Kidney epithelial cell (primary cell): ENCODE measurements around the gene PIGR. TPM values are rescaled to one million over a fixed set of nuclear protein-coding genes. Genes with fewer than 3 reads are reported as not detected.

Experiments
- DNase-seq: peaks from one replicate; pipeline ENCODE4 v3.0.0-alpha.2; 2010; ENCODE audit warnings: low read depth
- H3K27me3 ChIP-seq: 2 replicates; pipeline ENCODE4 v1.6.0; 2011; ENCODE audit warnings: low read length; ENCODE audit not compliant: control insufficient read depth, insufficient read depth
- H3K36me3 ChIP-seq: 2 replicates; pipeline ENCODE4 v1.5.1; 2011; ENCODE audit warnings: low read length; ENCODE audit not compliant: control insufficient read depth, insufficient read depth
- H3K4me3 ChIP-seq: 2 replicates; pipeline ENCODE4 v1.5.1; 2011; ENCODE audit warnings: low read depth, mild to moderate bottlenecking, control low read depth, low read length
- total RNA-seq: library from RNA; depleted of rRNA; stranded (reverse); fragments of >200 nt; gene quantifications from 2 replicates; pipeline ENCODE4 v1.2.3, GENCODE V29; 2015
- TF ChIP-seq, protein P1 (sequence below): IDR thresholded peaks from 2 replicates; pipeline ENCODE4 v1.5.1; 2011; ENCODE audit warnings: mild to moderate bottlenecking, moderate library complexity, low read length, control low read depth, inconsistent platforms; ENCODE audit not compliant: insufficient read depth, poor library complexity, severe bottlenecking

PIGR gene
- total RNA-seq, 1 donor from 2014 or later: not detected

- DNase-seq: no peak
These were observed 38.2 kb downstream of the PIGR start for GRCh38 chr1:206908038-206908437.

GRCh38 chr1:206907304-206907991 lies 38.8 kb downstream of the PIGR start:
- TF ChIP-seq, protein P1, sequence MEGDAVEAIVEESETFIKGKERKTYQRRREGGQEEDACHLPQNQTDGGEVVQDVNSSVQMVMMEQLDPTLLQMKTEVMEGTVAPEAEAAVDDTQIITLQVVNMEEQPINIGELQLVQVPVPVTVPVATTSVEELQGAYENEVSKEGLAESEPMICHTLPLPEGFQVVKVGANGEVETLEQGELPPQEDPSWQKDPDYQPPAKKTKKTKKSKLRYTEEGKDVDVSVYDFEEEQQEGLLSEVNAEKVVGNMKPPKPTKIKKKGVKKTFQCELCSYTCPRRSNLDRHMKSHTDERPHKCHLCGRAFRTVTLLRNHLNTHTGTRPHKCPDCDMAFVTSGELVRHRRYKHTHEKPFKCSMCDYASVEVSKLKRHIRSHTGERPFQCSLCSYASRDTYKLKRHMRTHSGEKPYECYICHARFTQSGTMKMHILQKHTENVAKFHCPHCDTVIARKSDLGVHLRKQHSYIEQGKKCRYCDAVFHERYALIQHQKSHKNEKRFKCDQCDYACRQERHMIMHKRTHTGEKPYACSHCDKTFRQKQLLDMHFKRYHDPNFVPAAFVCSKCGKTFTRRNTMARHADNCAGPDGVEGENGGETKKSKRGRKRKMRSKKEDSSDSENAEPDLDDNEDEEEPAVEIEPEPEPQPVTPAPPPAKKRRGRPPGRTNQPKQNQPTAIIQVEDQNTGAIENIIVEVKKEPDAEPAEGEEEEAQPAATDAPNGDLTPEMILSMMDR: peak; percentile 25
- Histone ChIP-seq H3K4me3 (no peak overlapping the region), H3K27me3 (peaks cover 2% of the 10 kb centered on the region), H3K36me3 (no peaks in the 10 kb centered on the region)
- no peak for DNase-seq

More at GRCh38 chr1:206908038-206908437, 38.2 kb downstream of the PIGR start:
- no peak overlapping the region for H3K4me3 ChIP-seq
- TF ChIP-seq, protein P1: no peak
- H3K36me3 ChIP-seq: no peaks in the 10 kb centered on the region
- H3K27me3 ChIP-seq: peaks cover 2% of the 10 kb centered on the region

DNA sequence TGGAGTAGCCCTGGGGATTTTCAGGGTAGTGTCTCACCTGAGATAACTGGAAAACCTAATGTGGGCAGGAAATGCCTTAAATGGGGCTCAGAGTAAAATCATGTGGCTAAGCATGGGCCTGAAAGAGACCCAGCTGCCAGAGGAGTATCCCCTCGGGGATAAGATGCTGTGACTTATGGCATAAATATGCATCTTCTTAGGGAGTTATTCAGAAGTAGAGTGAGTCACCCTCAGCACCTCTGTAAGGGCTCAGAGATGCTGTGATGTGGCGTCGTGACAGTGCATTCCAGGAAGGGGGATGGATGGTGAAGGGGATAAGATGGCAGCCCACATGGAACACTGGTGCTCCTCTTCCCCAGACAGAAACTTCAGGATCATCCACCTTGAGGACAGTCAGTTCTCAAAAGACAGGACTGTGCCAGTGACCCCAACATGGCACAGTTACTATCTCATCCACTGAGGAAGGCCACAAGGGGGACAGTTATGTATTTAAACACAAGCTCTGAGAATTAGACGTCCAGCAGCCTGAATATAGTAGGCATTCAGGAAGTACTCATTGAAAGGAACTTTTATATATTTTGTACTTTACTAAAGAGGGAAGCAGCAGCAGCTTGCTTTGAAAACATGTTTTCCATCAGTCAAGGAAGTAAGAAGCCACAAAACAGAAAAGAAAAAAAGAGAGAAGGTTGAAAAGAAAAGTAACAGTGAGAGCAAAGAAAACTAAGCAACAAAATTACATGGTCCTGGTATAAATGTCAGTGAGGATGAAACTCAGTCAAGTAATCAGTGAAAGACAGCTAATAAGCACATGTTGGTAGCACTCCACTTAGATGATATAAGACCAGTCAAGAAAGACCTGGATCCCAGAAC lies 40.7 kb downstream of the PIGR start:
- Histone ChIP-seq H3K36me3 (no peaks in the 10 kb centered on the region), H3K27me3 (peaks cover 2% of the 10 kb centered on the region), H3K4me3 (no peak overlapping the region)
- peak; percentile 85 for DNase-seq
- TF ChIP-seq, protein P1: no peak

GRCh38 chr1:206904423-206905142 lies 41.7 kb downstream of the PIGR start:
- peaks cover under 1% of the 10 kb centered on the region for H3K27me3 ChIP-seq
- no peaks in the 10 kb centered on the region for H3K36me3 ChIP-seq
- H3K4me3 ChIP-seq: no peak overlapping the region
- DNase-seq: no peak
- TF ChIP-seq, protein P1: no peak

GRCh38 chr1:206903687-206904086 lies 42.6 kb downstream of the PIGR start:
- no peaks in the 10 kb centered on the region for H3K36me3 ChIP-seq
- no peak for DNase-seq
- no peak overlapping the region for H3K4me3 ChIP-seq
- no peaks in the 10 kb centered on the region for H3K27me3 ChIP-seq
- TF ChIP-seq, protein P1: no peak
